Brain microvascular endothelial cell (primary cell): ENCODE results near the gene HYOU1.
"Not testable (repeated sequence)": the region's sequence is repeated elsewhere in the genome, so short reads cannot be mapped to it uniquely, and the experiment has no call there.

ENCODE experiments used
- DNase-seq: peaks from one replicate; pipeline ENCODE4 v3.0.0-alpha.2; 2020
- H3K27ac ChIP-seq: fragments of 250-450 bp; sonication (Bioruptor Pico); 2 replicates; pipeline ENCODE4 v1.5.1; 2020; ENCODE audit warnings: mild to moderate bottlenecking, moderate library complexity
- H3K27me3 ChIP-seq: fragments of 250-450 bp; sonication (Bioruptor Pico); replicated peaks from 2 replicates; pipeline ENCODE4 v1.5.1; 2020; ENCODE audit warnings: mild to moderate bottlenecking
- H3K36me3 ChIP-seq: fragments of 250-450 bp; sonication (Bioruptor Pico); replicated peaks from 2 replicates; pipeline ENCODE4 v1.5.1; 2020; ENCODE audit warnings: mild to moderate bottlenecking
- H3K4me3 ChIP-seq: 2 replicates; pipeline ENCODE4 v1.5.1; 2011; ENCODE audit warnings: low read depth, mild to moderate bottlenecking, control low read depth, low read length, moderate library complexity
- in situ Hi-C: cut with HindIII; loops from 2 replicates; pipeline ENCODE4 v1.10.0; 2017; ENCODE audit warnings: low sequenced_read_pairs, low pct_ligation_motif_present
- TF ChIP-seq, protein P1 (sequence below): IDR thresholded peaks from 2 replicates; pipeline ENCODE4 v1.5.1; 2011; ENCODE audit warnings: low read depth, mild to moderate bottlenecking, moderate library complexity, low read length, control low read depth, inconsistent platforms; ENCODE audit errors: missing control alignments

The HYOU1 gene

DNA sequence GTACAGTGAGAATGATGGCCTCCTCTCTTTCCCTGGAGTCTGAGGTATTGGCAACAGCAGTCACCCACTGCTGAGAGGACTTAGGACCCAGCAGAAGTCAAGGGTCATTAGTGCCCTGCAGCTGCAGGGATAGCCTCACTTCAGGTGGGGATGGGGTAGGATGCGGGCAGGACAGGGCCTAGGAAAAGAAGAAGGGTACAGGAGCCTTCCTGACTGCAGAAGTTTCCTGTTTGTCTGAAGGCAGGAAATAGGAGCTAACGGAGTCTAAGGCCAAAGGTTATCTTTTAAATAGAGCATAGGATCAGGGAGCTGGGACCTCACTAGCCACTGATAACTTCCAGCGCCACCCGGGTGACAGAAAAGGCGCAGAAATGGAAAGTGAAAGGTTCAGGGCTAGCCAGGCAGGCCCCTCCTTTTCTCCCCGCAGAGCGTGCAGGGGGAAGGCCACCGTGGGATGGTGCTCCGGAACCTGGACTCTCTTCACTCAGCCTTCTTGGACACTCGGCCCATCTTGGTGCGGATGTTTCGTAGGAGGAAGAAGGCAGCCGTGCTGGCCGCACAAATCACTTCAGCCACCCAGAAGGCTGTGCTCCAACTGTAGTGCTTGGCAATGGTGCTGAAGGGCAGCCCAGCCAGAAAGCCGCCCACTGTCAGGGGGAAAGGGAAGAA lies 32.4 kb downstream of the HYOU1 start:
- in situ Hi-C loops: no loop called here
- no peak for DNase-seq
- H3K4me3 ChIP-seq: no peak overlapping the region
- no peaks in the 10 kb centered on the region for H3K27me3 ChIP-seq
- TF ChIP-seq, protein P1, sequence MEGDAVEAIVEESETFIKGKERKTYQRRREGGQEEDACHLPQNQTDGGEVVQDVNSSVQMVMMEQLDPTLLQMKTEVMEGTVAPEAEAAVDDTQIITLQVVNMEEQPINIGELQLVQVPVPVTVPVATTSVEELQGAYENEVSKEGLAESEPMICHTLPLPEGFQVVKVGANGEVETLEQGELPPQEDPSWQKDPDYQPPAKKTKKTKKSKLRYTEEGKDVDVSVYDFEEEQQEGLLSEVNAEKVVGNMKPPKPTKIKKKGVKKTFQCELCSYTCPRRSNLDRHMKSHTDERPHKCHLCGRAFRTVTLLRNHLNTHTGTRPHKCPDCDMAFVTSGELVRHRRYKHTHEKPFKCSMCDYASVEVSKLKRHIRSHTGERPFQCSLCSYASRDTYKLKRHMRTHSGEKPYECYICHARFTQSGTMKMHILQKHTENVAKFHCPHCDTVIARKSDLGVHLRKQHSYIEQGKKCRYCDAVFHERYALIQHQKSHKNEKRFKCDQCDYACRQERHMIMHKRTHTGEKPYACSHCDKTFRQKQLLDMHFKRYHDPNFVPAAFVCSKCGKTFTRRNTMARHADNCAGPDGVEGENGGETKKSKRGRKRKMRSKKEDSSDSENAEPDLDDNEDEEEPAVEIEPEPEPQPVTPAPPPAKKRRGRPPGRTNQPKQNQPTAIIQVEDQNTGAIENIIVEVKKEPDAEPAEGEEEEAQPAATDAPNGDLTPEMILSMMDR: no peak
- no peak overlapping the region for H3K27ac ChIP-seq
- H3K36me3 ChIP-seq: peaks cover 22% of the 10 kb centered on the region

DNA sequence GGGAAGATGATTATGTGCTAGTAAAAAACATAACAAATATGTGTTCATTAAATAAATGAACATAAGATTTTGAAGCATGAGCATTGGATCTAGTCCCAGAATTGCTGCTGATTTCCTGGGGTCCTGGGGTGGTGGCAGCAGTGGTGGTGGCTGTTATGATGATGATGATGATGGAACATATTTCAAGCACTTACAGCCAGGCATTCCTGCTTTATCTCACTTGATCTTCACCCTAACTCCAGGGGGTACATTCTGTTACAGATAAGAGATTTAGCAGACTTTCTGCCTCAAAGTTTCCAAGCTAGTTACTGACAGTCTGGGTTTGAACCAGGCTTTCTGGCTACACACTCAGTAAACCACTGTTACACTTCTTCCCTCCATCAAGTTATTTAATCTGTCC lies 33.3 kb downstream of the HYOU1 start:
- peak; percentile 60 for DNase-seq

DNA sequence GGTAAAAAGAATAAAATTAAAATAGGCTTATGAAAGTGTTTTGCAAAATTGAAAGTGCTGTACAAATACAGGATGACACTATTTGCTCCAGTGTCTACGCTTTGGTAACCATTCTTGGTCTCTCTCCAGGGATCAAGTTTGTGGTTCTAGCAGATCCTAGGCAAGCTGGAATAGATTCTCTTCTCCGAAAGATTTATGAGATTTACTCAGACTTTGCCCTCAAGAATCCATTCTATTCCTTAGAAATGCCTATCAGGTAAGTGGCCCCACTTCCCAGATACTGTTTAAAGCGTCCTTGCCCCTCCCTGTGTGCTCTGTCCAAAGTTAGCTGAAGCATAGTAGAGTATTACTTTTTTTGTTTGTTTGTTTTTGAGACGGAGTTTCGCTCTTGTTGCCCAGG lies 35.4 kb downstream of the HYOU1 start:
- H3K27me3 ChIP-seq: no peaks in the 10 kb centered on the region
- H3K4me3 ChIP-seq: no peak overlapping the region
- no peak for DNase-seq
- TF ChIP-seq, protein P1: no peak
- peaks cover 27% of the 10 kb centered on the region for H3K36me3 ChIP-seq
- H3K27ac ChIP-seq: no peak overlapping the region
- in situ Hi-C loops: no loop called here

More for the DNA sequence above, 33.3 kb downstream of the HYOU1 start:
- H3K36me3 ChIP-seq: peaks cover 22% of the 10 kb centered on the region
- peak overlapping the region; percentile 0 for H3K27ac ChIP-seq
- TF ChIP-seq, protein P1: no peak
- no peak overlapping the region for H3K4me3 ChIP-seq
- in situ Hi-C loops: no loop called here
- no peaks in the 10 kb centered on the region for H3K27me3 ChIP-seq

DNA sequence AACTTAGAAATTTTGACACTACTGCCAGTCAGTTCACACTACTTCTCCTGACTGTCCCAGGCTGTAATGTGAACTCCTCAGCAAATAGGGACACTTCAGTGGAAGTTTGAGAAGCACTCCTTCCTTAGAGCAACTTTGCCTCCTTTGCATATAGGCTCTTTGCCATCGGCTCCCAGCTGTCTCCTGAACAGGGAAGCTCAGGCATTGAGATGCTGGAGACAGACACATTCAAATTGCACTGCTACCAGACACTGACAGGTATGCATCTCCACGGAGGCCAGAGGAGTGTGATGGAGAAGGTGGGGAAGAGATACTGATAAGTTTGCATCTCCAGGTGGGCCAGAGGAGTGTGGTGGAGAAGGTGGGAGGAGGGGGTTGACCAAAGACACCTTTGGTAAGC lies 37.0 kb downstream of the HYOU1 start:
- Histone ChIP-seq H3K27ac (no peak overlapping the region), H3K4me3 (peak overlapping the region; percentile 97), H3K27me3 (no peaks in the 10 kb centered on the region), H3K36me3 (peaks cover 37% of the 10 kb centered on the region)
- TF ChIP-seq, protein P1: no peak
- in situ Hi-C loops: no loop called here
- DNase-seq: no peak

DNA sequence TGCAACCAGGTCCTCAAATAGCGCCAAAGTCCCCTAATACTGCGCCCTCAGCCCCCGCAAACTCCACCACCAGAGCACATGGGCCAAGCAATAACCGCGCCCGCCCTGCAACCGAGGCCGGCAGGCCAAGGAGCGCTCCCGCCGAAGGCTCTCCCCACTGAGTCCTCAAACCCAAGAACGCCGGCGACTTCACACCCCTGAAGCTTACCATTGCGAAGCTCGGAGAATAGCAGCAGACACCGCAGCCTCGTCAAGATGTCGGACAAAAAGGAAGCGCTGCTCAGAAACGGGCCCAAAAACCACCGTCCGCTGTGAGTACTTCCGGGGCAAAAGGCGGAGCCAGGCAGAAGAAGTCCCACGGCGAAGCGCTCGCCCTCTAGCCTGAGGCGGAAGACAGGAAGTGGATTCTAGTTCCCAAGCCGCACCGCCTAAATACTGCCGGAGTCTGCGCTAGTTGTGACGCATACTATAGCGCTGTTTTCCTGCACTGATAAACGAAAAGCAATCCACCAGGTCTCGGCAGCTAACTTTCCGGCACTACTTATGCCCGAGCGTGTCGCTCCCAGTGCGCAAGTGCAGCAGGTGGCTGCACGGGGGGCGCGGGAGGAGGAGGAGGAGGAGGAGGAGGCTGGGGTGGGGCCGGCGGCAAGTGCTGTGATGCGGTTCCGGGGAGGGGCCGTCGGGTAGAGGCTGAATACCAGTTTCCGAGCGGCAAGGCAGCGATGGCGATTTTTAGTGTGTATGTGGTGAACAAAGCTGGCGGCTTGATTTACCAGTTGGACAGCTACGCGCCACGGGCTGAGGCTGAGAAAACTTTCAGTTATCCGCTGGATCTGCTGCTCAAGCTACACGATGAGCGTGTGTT lies 38.7 kb downstream of the HYOU1 start, which contains the start of the genes RPS25 and TRAPPC4:
TSS of gene RPS25 (minus strand) at position 270 of the 865 bp plus-strand sequence. CDS start at position 211, 59 bp downstream.
TSS of gene TRAPPC4 (plus strand) at position 693 of the 865 bp plus-strand sequence. CDS start at position 723, 30 bp downstream.
- Histone ChIP-seq H3K27me3 (no peaks in the 10 kb centered on the region), H3K27ac (peak within 1 kb of the TSS; percentile 75), H3K4me3 (peak within 1 kb of the TSS; percentile 97), H3K36me3 (peaks cover 41% of the 10 kb centered on the region)
- peak; percentile 93 for DNase-seq
- TF ChIP-seq, protein P1: no peak
- in situ Hi-C loops: no loop called here

DNA sequence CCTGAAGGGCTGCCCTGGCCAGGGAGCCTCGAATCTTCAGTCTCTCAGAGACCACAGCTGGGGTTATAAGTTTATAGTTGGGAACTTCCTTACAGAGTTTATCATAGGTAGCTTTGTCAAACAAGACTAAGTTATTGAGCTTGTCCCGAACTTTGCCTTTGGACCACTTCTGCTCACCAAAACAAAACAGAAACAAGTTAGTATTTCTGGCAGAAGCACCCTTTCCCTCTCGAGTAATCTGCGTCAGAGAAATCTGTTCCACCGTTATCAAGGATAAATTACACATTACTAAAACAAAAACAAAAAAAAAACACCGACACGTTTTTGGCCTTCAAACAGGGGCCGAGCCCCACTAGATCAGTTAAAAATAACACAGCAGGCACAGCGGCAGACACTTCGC lies 39.6 kb downstream of the HYOU1 start:
- H3K27ac ChIP-seq: peak overlapping the region; percentile 75
- H3K27me3 ChIP-seq, in situ Hi-C loops, DNase-seq: not testable (repeated sequence)
- peak overlapping the region; percentile 97 for H3K4me3 ChIP-seq
- peaks cover 44% of the 10 kb centered on the region for H3K36me3 ChIP-seq
